Stomach (tissue), 9 donors: Measurements from ENCODE around the gene HEBP2. TPM values are rescaled to one million over a fixed set of nuclear protein-coding genes. Genes with fewer than 3 reads are reported as not detected.

Experiments used
- DNase-seq, 2 donors: peaks; one replicate each; pipeline versions ENCODE4 v3.0.0 to v3.0.0-alpha.2; 2013 to 2019
- H3K27ac ChIP-seq, 5 donors: fragments of 200-600 bp in 4 of 5; sonication (generic) in 4 of 5; one replicate each; pipeline ENCODE4 v1.5.1; 2013 to 2019; ENCODE audit warnings: mild to moderate bottlenecking in 1 of 5, moderate library complexity in 1 of 5
- H3K27me3 ChIP-seq, 3 donors: fragments of 200-600 bp; sonication (generic); one replicate each; pipeline ENCODE4 v1.5.1; 2017 to 2019; ENCODE audit warnings: mixed run types in 1 of 3
- H3K36me3 ChIP-seq, 4 donors: fragments of 200-600 bp; sonication (generic); 1 replicate in 3 of 4; 2 replicates in 1 of 4; pipeline ENCODE4 v1.5.1; 2016 to 2019
- H3K4me1 ChIP-seq, 4 donors: fragments of 200-600 bp; sonication (generic); one replicate each; pipeline ENCODE4 v1.5.1; 2016 to 2019
- H3K4me3 ChIP-seq, 4 donors: fragments of 200-600 bp; sonication (generic) in 3 of 4; one replicate each; pipeline ENCODE4 v1.5.1; 2016 to 2019; ENCODE audit warnings: mild to moderate bottlenecking in 1 of 4
- H3K9me3 ChIP-seq, 4 donors: fragments of 200-600 bp; sonication (generic); one replicate each; pipeline ENCODE4 v1.5.1; 2016 to 2019
- CTCF ChIP-seq, 7 experiments: fragments of 450-650 bp in 4 of 7; fragments of 200-600 bp in 3 of 7; sonication (generic) in 3 of 7; IDR thresholded peaks; one replicate each; pipeline ENCODE4 v1.5.1; 2016 to 2019; ENCODE audit warnings: antibody characterized with exemption in 7 of 7, control low read depth in 2 of 7, mild to moderate bottlenecking in 1 of 7
- EP300 ChIP-seq: sonication (generic); formaldehyde crosslinking; IDR thresholded peaks from one replicate; pipeline ENCODE4 v1.6.1; 2017; ENCODE audit warnings: antibody characterized with exemption
- POLR2A ChIP-seq, 4 donors: fragments of 450-650 bp; IDR thresholded peaks; one replicate each; pipeline ENCODE4 v1.6.1; 2016; ENCODE audit warnings: antibody characterized with exemption in 4 of 4, control low read depth in 2 of 4, mild to moderate bottlenecking in 1 of 4, moderate library complexity in 1 of 4
- POLR2AphosphoS5 ChIP-seq, 3 donors: sonication (generic); formaldehyde crosslinking; IDR thresholded peaks; one replicate each; pipeline ENCODE4 v1.6.1; 2016; ENCODE audit warnings: antibody characterized with exemption in 3 of 3
- WGBS, 5 donors: extraction: QIAGEN DNeasy Blood & Tissue Kit in 3 of 5; methylation state at CpG; one replicate each; pipeline versions ENCODE4 v1.1.5 to v1.1.7; 2013 to 2018; 5-methylcytosine and 5-hydroxymethylcytosine counted together
- intact Hi-C: fragments of 100-400 bp; cut with DNase I; formaldehyde crosslinking; loops from one replicate; pipeline ENCODE4 v1.15.1; 2023; ENCODE audit warnings: low total_unique reads
- polyA plus RNA-seq, 3 donors: library from polyadenylated mRNA; stranded (reverse); fragments of 200-250 nt; gene quantifications; one replicate each; pipeline ENCODE4 v1.2.3, GENCODE V29; 2013
- total RNA-seq, 5 donors: library from RNA; depleted of rRNA; stranded (reverse); fragments of >200 nt; gene quantifications; one replicate each; pipeline versions ENCODE4 v1.1.0 to v1.2.3, GENCODE V29; 2014 to 2016
- donor health status: healthy with polysubstance abuse.
- donor health status: Bipolar disorder and iron deficiency.
- donor health status: healthy.

The HEBP2 gene
- total and polyA plus RNA-seq, 8 donors, result 9.9 to 351 (median 48.4) TPM

DNA sequence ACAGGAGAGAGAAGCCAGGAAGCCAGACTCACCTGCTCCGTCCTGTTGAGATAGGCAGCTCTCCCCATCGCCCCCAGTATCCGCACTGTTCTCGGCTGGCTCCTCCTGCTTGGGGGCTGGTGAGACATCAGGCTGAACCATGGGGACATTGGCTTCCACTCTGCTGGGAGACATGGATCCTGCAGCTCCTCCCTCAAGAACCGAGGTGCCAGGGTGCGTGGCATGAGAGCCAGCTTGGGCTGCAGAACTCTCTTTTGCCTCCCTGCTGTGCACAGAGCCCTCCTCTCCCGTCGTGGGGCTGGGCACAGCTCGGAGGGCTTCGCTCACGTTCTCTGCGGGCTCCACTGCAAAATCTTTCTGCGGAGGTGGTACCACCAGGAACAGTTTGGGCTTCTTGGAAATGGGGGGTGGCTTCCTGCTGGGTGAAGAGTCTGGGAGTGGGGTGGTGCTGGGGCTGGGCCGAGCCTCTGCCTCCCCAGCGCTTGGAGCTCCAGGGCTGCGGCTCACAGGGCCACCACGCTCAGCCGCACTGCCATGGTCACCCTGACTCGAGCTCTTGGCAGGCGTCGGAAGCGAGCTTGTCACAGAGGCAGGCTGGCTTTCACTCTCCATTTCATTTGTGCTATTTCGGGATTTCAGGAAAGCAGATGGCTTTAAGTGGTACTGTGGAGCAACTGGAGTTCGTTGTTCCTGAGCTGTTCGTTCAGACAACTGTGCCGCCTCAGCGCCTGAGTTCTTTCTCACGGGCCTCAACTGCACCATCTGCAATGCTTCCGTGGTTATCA, 26.5 kb downstream of the HEBP2 start:
- 82 to 89% (median 86%) methylated on average over 26 to 29 of the region's 29 CpGs for WGBS, 5 donors
- no peaks in the 10 kb centered on the region for H3K27me3 ChIP-seq
- peaks cover 0 to 27% (median 7%) of the 10 kb centered on the region in 4 donors for H3K4me1 ChIP-seq
- H3K27ac ChIP-seq, result no peak overlapping the region
- H3K4me3 ChIP-seq, result no peak overlapping the region
- DNase-seq, result no peak
- no peaks in the 10 kb centered on the region for H3K9me3 ChIP-seq
- intact Hi-C loops, result loop anchor here (5.0 kb wide), 1 partner anchor 157 kb away; no protein-coding TSS in a partner anchor
- TF ChIP-seq POLR2A (IDR thresholded peaks at IDR 0.05) (no peak), CTCF (IDR thresholded peaks at IDR 0.05) (no peak), EP300 (no peak), POLR2AphosphoS5 (IDR thresholded peaks at IDR 0.05) (no peak)
- H3K36me3 ChIP-seq, result peaks cover 7 to 27% (median 22%) of the 10 kb centered on the region in 4 donors

GRCh38 chr6:138431256-138432062, 27.4 kb downstream of the HEBP2 start:
- Histone ChIP-seq H3K9me3 (no peaks in the 10 kb centered on the region), H3K4me1 (peaks cover 0 to 21% (median 7%) of the 10 kb centered on the region in 4 donors), H3K4me3 (no peak overlapping the region), H3K27me3 (no peaks in the 10 kb centered on the region), H3K27ac (no peak overlapping the region), H3K36me3 (peaks cover 7 to 27% (median 22%) of the 10 kb centered on the region in 4 donors)
- 83 to 86% (median 85%) methylated on average over 16 to 19 of the region's 19 CpGs for WGBS, 5 donors
- no peak for DNase-seq
- TF ChIP-seq EP300 (no peak), POLR2A (IDR thresholded peaks at IDR 0.05) (no peak), POLR2AphosphoS5 (IDR thresholded peaks at IDR 0.05) (no peak), CTCF (IDR thresholded peaks at IDR 0.05) (no peak)
- intact Hi-C loops, result loop anchor here (5.0 kb wide), 1 partner anchor 156 kb away; no protein-coding TSS in a partner anchor

DNA sequence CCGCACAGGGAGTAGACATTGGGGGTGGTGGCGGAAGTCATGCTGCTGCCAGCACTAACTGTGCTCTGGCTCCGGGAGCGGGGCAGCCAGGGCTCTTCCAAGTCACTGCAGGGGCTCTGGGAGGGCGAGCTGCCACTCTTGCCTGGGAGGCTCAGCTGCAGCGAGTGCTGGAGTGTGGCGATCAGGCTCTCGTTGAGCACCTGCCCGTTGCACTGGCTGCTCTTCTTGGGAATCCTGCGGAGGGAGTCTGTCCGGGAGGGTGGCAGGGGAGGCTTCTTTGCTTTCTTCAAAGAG, 28.0 kb downstream of the HEBP2 start:
- TF ChIP-seq CTCF (IDR thresholded peaks at IDR 0.05) (no peak), POLR2A (IDR thresholded peaks at IDR 0.05) (no peak), EP300 (no peak), POLR2AphosphoS5 (IDR thresholded peaks at IDR 0.05) (no peak)
- no peak for DNase-seq
- H3K9me3 ChIP-seq, result no peaks in the 10 kb centered on the region
- WGBS, 5 donors, result 86 to 96% (median 93%) methylated on average over 5 to 11 of the region's 11 CpGs
- peaks cover 7 to 27% (median 22%) of the 10 kb centered on the region in 4 donors for H3K36me3 ChIP-seq
- no peak overlapping the region for H3K4me3 ChIP-seq
- no peak overlapping the region for H3K27ac ChIP-seq
- H3K4me1 ChIP-seq, result peaks cover 0 to 16% (median 7%) of the 10 kb centered on the region in 4 donors
- no peaks in the 10 kb centered on the region for H3K27me3 ChIP-seq
- intact Hi-C loops, result loop anchor here (5.0 kb wide), 1 partner anchor 155 kb away; no protein-coding TSS in a partner anchor

- Histone ChIP-seq H3K9me3 (no peaks in the 10 kb centered on the region), H3K36me3 (peaks cover 7 to 27% (median 22%) of the 10 kb centered on the region in 4 donors), H3K27ac (no peak overlapping the region), H3K27me3 (no peaks in the 10 kb centered on the region), H3K4me1 (peaks cover 0 to 12% (median 5%) of the 10 kb centered on the region in 4 donors), H3K4me3 (no peak overlapping the region)
- intact Hi-C loops, result loop anchor here (5.0 kb wide), 1 partner anchor 153 kb away; no protein-coding TSS in a partner anchor
- WGBS, 5 donors, result 46 to 63% (median 56%) methylated on average over 3 of the region's 3 CpGs
- no peak for DNase-seq
- TF ChIP-seq POLR2AphosphoS5 (IDR thresholded peaks at IDR 0.05) (no peak), POLR2A (IDR thresholded peaks at IDR 0.05) (no peak), EP300 (no peak), CTCF (IDR thresholded peaks at IDR 0.05) (no peak)
These were observed 30.1 kb downstream of the HEBP2 start for GRCh38 chr6:138434096-138434495.
